K562 (cell line): Measurements from ENCODE around the gene CD34. TPM values are rescaled to one million over a fixed set of nuclear protein-coding genes. Genes with fewer than 3 reads are reported as not detected.

ENCODE experiments used
- ARID1B ChIP-seq: fragments of 450-650 bp; IDR thresholded peaks from 2 replicates; pipeline ENCODE4 v1.6.1; 2016; ENCODE audit warnings: antibody characterized with exemption, mild to moderate bottlenecking, inconsistent platforms
- CREB1 ChIP-seq, 2 experiments: sonication (generic) in 1 of 2; formaldehyde crosslinking in 1 of 2; IDR thresholded peaks; 2 replicates each; pipeline versions ENCODE4 v1.6.1 to v1.8.0; 2012 to 2022; ENCODE audit warnings: inconsistent platforms in 1 of 2, mild to moderate bottlenecking in 1 of 2, missing genetic modification reagents in 1 of 2, moderate library complexity in 1 of 2
- DMBX1 ChIP-seq: fragments of 250-450 bp; sonication (Bioruptor Pico); IDR thresholded peaks from 2 replicates; pipeline ENCODE4 v1.8.0; 2022; ENCODE audit warnings: inconsistent platforms, mild to moderate bottlenecking, moderate library complexity, borderline replicate concordance
- DPF2 ChIP-seq: fragments of 450-650 bp; IDR thresholded peaks from 2 replicates; pipeline ENCODE4 v1.6.1; 2016
- ETV1 ChIP-seq: fragments of 450-650 bp; conservative IDR thresholded peaks from 2 replicates; pipeline ENCODE4 v1.6.1; 2016; ENCODE audit warnings: missing genetic modification characterization, control low read depth, low read depth, missing compliant biosample characterization
- KLF13 ChIP-seq: fragments of 450-650 bp; IDR thresholded peaks from 2 replicates; pipeline ENCODE4 v1.6.1; 2016; ENCODE audit warnings: missing genetic modification characterization, low read depth, mild to moderate bottlenecking, missing compliant biosample characterization, moderate library complexity, borderline replicate concordance
- L3MBTL2 ChIP-seq: fragments of 450-650 bp; IDR thresholded peaks from 2 replicates; pipeline ENCODE4 v1.6.1; 2016; ENCODE audit warnings: mild to moderate bottlenecking, moderate library complexity
- MBD2 ChIP-seq: sonication (generic); IDR thresholded peaks from 2 replicates; pipeline ENCODE4 v1.6.1; 2016; ENCODE audit warnings: low read depth, borderline replicate concordance
- MEF2D ChIP-seq: conservative IDR thresholded peaks from 2 replicates; pipeline ENCODE4 v1.6.1; 2016; ENCODE audit warnings: low read depth, missing genetic modification characterization, missing compliant biosample characterization
- MTA3 ChIP-seq: fragments of 450-650 bp; formaldehyde crosslinking; IDR thresholded peaks from 2 replicates; pipeline ENCODE4 v1.6.1; 2017; ENCODE audit warnings: mild to moderate bottlenecking, borderline replicate concordance
- RNF2 ChIP-seq: sonication (generic); IDR thresholded peaks from 2 replicates; pipeline ENCODE4 v1.6.1; 2016
- SLC30A9 ChIP-seq: fragments of 250-450 bp; sonication (Bioruptor Pico); IDR thresholded peaks from 2 replicates; pipeline ENCODE4 v1.8.0; 2022; ENCODE audit warnings: mild to moderate bottlenecking, moderate library complexity
- SPI1 ChIP-seq: IDR thresholded peaks from 2 replicates; pipeline ENCODE4 v1.6.1; 2011; ENCODE audit warnings: low read depth, low read length, control low read depth, borderline replicate concordance
- TEAD4 ChIP-seq, 2 experiments: sonication (generic) in 1 of 2; formaldehyde crosslinking in 1 of 2; IDR thresholded peaks; 2 replicates each; pipeline versions ENCODE4 v1.6.1 to v1.8.0; 2012 to 2022; ENCODE audit warnings: borderline replicate concordance in 1 of 2, inconsistent platforms in 1 of 2, low read length in 1 of 2, mild to moderate bottlenecking in 1 of 2, missing genetic modification reagents in 1 of 2
- WHSC1 ChIP-seq: IDR thresholded peaks from one replicate; pipeline ENCODE4 v1.6.1; 2012; ENCODE audit warnings: low read length, control low read depth, inconsistent platforms
- ZBTB7A ChIP-seq: IDR thresholded peaks from 2 replicates; pipeline ENCODE4 v1.6.1; 2011; ENCODE audit warnings: low read depth, mild to moderate bottlenecking, low read length, moderate library complexity, borderline replicate concordance; ENCODE audit not compliant: control insufficient read depth
- ZNF583 ChIP-seq: fragments of 250-450 bp; sonication (Bioruptor Pico); IDR thresholded peaks from 2 replicates; pipeline ENCODE4 v1.4.0; 2020
- ZNF75A ChIP-seq: fragments of 450-650 bp; formaldehyde crosslinking; IDR thresholded peaks from 2 replicates; pipeline ENCODE4 v1.4.0; 2020; ENCODE audit warnings: mild to moderate bottlenecking
- polyA plus RNA-seq, 8 experiments: library from polyadenylated mRNA; depleted of rRNA in 4 of 8; stranded (reverse) in 5 of 8; unstranded in 3 of 8; fragments of >200 nt; fragmentation: Nextera tagmentation in 2 of 8; fragmentation: Illumina TruSeq in 1 of 8; extraction: Ambion mirVana in 2 of 8; extraction: Trizol in 1 of 8; gene quantifications; 2 replicates each; pipeline versions ENCODE4 v1.2.1 to v1.2.3, GENCODE V29; 2011 to 2014; ENCODE audit warnings: inconsistent platforms in 1 of 8, missing spikeins in 1 of 8
- total RNA-seq, 7 experiments: library from RNA; depleted of rRNA in 6 of 7; stranded (reverse); fragments of >200 nt in 6 of 7; fragmentation: Illumina TruSeq in 2 of 7; extraction: Trizol in 2 of 7; gene quantifications; 2 replicates each; pipeline versions ENCODE4 v1.2.1 to v1.2.3, GENCODE V29; 2011 to 2021; ENCODE audit warnings: low replicate concordance in 1 of 7
- TF ChIP-seq, protein P1 (sequence below): IDR thresholded peaks from 3 replicates; pipeline ENCODE4 v1.6.1; 2011; ENCODE audit warnings: borderline replicate concordance, mild to moderate bottlenecking; ENCODE audit not compliant: insufficient read length, insufficient read depth
- TF ChIP-seq, protein P2 (sequence below): fragments of 250-450 bp; sonication (Bioruptor Pico); IDR thresholded peaks from 2 replicates; pipeline ENCODE4 v1.5.0; 2021
- TF ChIP-seq, protein P3 (sequence below): fragments of 250-450 bp; sonication (Bioruptor Pico); IDR thresholded peaks from 2 replicates; pipeline ENCODE4 v1.8.0; 2022; ENCODE audit warnings: moderate library complexity, mild to moderate bottlenecking, inconsistent platforms

The CD34 gene
- total and polyA plus RNA-seq, 9 of the 15 experiments (the other 6 are each of a cell fraction or from before 2014, with no cell fraction given) = not detected

DNA sequence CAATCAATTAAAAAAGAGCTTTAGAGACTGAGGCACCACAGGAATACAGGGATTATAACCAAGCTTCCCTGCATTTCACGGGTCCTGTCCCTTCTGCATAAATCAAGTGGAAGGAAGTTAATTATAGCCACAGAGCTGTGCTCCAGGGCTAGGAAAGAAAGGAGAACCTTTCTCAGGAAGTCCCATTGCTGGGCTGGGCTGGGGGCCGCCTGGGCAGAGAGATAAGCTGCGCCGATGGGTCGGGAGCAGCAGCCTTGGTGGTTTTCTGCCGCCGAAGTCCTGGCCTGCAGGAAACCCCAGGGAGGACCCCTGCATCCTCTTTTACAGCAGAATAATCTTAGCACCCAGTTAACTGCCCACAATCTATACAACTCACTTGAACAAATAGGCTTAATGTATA is 12.6 kb upstream of the CD34 start (continued):
- TF ChIP-seq CREB1 (IDR thresholded peaks at IDR 0.05) = 0 out of 2 replicates have a peak, but pooled peaks have one; percentile 23
- TF ChIP-seq CREB1 (CRISPR knock-in tag; IDR thresholded peaks at IDR 0.05) = no peak
- TF ChIP-seq, protein P1, sequence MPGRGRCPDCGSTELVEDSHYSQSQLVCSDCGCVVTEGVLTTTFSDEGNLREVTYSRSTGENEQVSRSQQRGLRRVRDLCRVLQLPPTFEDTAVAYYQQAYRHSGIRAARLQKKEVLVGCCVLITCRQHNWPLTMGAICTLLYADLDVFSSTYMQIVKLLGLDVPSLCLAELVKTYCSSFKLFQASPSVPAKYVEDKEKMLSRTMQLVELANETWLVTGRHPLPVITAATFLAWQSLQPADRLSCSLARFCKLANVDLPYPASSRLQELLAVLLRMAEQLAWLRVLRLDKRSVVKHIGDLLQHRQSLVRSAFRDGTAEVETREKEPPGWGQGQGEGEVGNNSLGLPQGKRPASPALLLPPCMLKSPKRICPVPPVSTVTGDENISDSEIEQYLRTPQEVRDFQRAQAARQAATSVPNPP = no peak
- TF ChIP-seq L3MBTL2 = 0 out of 2 replicates have a peak, but pooled peaks have one; percentile 17
- TF ChIP-seq, protein P2, sequence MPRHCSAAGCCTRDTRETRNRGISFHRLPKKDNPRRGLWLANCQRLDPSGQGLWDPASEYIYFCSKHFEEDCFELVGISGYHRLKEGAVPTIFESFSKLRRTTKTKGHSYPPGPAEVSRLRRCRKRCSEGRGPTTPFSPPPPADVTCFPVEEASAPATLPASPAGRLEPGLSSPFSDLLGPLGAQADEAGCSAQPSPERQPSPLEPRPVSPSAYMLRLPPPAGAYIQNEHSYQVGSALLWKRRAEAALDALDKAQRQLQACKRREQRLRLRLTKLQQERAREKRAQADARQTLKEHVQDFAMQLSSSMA (CRISPR knock-in tag) = no peak
- peak; percentile 58; the same call in 1 of the 2 replicates for TF ChIP-seq MEF2D (tag)
- peak; percentile 96 for TF ChIP-seq ZBTB7A
- TF ChIP-seq ARID1B = peak; percentile 91
- TF ChIP-seq, protein P3, sequence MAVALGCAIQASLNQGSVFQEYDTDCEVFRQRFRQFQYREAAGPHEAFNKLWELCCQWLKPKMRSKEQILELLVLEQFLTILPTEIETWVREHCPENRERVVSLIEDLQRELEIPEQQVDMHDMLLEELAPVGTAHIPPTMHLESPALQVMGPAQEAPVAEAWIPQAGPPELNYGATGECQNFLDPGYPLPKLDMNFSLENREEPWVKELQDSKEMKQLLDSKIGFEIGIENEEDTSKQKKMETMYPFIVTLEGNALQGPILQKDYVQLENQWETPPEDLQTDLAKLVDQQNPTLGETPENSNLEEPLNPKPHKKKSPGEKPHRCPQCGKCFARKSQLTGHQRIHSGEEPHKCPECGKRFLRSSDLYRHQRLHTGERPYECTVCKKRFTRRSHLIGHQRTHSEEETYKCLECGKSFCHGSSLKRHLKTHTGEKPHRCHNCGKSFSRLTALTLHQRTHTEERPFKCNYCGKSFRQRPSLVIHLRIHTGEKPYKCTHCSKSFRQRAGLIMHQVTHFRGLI (CRISPR knock-in tag) = no peak
- TF ChIP-seq DPF2 = peak; percentile 78
- TF ChIP-seq ZNF75A (CRISPR knock-in tag) = no peak
- TF ChIP-seq ETV1 (tag) = peak; percentile 41; the same call in 1 of the 2 replicates
- peak; percentile 60; the same call in 1 of the 2 replicates for TF ChIP-seq MTA3
- peak; percentile 28; the same call in 1 of the 2 replicates for TF ChIP-seq ZNF583 (CRISPR knock-in tag)
- TF ChIP-seq SLC30A9 (CRISPR knock-in tag) = no peak
- TF ChIP-seq WHSC1 = no peak
- peak; percentile 58 for TF ChIP-seq MBD2
- TF ChIP-seq TEAD4 (IDR thresholded peaks at IDR 0.05; ENCODE audit: low read length) = peak; percentile 86
- TF ChIP-seq TEAD4 (CRISPR knock-in tag; IDR thresholded peaks at IDR 0.05; ENCODE audit: borderline replicate concordance) = no peak
- peak; percentile 70; the same call in 1 of the 2 replicates for TF ChIP-seq SPI1
- TF ChIP-seq RNF2 = peak; percentile 24; the same call in 1 of the 2 replicates
- peak; percentile 57; the same call in 1 of the 2 replicates for TF ChIP-seq DMBX1 (CRISPR knock-in tag)
- TF ChIP-seq KLF13 (tag) = no peak
